NT2/D1 (cell line): ENCODE measurements around the gene SLC12A8.

Source experiments
- SUZ12 ChIP-seq: IDR thresholded peaks from 2 replicates; pipeline ENCODE4 v1.6.1; 2011; ENCODE audit not compliant: insufficient read length, insufficient read depth; ENCODE audit errors: extremely low read depth
- YY1 ChIP-seq: IDR thresholded peaks from 2 replicates; pipeline ENCODE4 v1.6.1; 2011; ENCODE audit not compliant: insufficient read length, insufficient read depth
- ZNF274 ChIP-seq: IDR thresholded peaks from 2 replicates; pipeline ENCODE4 v1.6.1; 2011; ENCODE audit warnings: mild to moderate bottlenecking, low read depth, low read length

GRCh38 chr3:125203731-125204130 is 8.8 kb downstream of the SLC12A8 start:
- TF ChIP-seq YY1 (no peak), SUZ12 (no peak), ZNF274 (no peak)
